KG1 (cell line): ENCODE results near the gene CPA5.
"Not testable (repeated sequence)": the region's sequence is repeated elsewhere in the genome, so short reads cannot be mapped to it uniquely, and the experiment has no call there.

Experiments
- DNase-seq: peaks from one replicate; lab custom pipeline; 2025; lab: John Stamatoyannopoulos, UW

The CPA5 gene

DNA sequence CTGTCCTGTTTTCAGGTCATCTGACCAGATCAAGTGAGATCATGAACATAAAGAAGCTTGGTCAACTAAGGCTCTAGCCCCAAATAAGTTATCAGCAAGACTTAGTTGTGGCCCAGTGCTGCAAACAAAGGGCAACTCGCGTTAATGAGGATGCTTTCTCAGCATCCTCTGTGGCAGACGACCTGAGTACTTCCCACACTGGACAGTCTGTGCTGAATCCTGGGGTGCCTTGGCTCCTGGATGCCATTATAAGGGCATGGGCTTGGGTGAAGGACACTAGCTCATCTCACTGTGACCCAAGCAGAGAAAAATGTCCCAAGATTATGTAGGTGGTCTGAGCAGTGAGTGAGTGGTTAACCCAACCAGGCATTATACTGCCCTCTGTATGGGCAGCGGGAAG lies 13.9 kb downstream of the CPA5 start:
- DNase-seq = no peak

- DNase-seq = no peak
Observed at GRCh38 chr7:130359276-130359857, 14.8 kb downstream of the CPA5 start.

DNA sequence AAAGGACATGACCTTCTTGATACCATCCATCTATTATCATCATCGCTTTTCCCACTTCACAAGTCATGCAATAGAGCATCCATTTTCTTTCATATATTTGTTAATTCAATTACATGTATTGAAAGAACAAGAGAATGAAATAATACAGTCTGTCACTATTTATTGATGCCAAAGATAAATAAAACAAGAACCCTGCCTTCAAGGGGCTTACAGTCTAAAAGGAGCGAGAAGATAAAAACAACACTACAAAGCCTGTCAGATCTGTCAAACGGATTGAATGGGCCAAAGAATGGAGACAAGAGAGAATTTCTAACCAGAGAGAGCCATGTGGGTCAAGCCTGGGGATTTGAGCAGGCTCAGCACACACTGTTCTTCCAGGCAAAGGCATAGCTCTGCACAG lies 15.9 kb downstream of the CPA5 start:
- no peak for DNase-seq

DNA sequence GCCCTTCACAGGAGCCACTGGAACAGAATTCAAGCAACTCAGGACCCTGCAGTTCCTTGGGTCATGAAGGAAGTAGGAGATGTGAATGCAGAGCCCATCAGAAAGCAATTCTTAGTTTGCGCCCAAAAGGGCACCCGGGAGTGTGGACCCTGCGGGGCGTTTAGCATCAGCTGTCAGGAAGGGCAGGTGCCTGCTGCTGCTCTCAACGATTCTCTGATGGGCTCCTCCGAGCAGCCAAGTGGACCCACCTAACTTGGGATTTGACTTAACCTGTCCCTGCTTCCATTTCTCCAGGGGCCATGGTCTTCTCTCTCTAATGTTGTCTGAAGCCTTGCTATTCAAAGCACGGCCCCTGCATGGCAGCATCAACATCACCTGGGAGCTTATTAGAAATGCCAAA lies 17.1 kb downstream of the CPA5 start:
- no peak for DNase-seq

DNA sequence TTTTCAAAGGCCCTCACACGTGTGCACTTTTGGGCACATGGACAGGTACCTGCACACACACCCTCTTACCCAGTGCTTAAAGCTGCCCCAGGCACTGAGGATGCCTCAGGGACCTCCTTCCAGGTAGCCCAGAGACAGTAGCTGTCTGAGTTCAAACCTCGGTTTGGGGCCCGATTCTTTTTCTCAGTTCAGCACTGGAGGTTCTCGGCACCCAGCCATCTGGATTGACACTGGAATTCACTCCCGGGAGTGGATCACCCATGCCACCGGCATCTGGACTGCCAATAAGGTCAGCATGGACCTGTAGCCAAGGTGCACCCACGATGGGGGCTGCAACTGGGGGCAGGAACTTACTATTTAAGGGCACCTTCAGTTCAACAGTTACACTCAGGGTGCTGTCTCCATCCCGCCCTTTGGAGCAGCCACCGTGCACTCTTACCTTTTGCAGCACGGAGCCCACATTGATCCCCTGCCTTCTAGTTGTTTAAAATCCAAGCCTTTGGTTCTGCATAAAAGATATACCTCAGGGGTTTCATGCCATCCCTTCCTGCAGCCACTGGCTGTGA lies 17.7 kb downstream of the CPA5 start:
- no peak for DNase-seq

DNA sequence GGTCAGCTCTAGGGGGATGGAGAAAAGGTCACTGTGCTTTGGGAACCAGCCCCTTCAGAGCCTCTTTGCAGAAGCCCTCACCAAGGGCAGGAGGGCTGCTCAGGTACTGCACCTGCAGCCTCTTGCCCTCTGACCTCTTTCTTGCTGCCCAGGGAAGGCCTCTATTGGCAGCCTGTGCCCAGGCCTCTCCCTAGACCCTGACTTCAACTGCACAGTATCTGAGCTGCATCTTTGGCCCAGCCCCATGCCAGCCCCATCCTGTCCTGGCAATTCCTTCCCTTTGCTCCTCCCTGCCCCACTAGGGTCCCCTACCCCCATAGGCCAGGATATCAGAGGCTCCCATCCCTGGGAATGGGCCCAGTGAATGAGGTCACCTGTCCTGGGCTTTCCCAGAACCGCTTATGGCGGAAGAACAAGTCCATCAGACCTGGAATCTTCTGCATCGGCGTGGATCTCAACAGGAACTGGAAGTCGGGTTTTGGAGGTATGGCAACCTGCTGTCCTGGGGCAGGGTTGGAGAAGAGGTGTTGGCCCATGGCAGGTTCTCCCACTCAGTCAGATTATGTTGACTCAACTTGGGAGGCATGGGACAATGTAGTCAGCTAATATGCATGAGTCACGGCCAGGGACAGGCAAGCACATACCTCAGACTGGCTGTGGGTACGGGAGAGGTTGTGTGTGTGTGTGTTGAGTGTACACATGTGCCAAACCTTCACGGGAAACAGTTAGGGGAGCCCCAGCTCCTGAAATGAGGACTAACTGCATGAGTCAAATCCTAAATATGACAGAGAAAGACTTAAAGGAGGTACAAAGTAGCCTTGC lies 18.6 kb downstream of the CPA5 start:
- DNase-seq = no peak

DNA sequence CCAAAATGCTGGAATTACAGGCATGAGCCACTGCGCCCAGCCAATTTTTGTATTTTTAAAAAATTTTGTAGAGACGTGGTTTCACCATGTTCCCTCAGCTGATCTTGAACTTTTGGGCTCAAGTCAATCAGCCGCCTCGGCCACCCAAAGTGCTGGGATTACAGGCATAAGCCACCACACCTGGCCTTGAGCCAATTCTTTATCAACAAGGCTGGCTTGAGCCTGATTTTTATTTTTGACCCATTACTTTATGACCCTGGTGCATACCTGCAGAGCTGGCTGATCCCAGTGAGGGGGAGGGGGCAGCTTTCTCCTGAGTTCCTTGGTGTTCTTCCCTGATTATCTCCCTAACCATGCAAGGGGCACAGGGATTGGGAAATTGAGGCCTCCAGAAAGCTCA lies 19.8 kb downstream of the CPA5 start:
- no peak for DNase-seq

DNA sequence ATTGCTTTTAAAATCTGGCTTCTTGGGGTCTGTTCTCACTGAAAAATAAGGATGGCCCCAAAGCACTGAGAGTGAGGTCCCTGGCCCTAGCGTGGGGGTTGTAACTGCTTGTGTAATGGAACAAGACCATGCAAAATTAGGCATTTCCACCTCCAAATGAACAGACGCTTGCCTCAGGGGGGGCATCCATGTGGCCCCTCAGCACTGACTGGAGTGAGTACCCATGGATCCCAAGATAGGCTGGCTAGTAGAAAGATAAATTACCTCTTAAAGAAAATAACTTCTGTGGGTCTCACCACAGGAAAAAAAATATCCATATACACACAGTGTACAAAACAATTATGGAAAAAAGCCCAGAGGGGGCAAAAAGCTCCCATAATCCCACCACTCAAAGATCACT lies 20.5 kb downstream of the CPA5 start:
- DNase-seq = no peak

DNA sequence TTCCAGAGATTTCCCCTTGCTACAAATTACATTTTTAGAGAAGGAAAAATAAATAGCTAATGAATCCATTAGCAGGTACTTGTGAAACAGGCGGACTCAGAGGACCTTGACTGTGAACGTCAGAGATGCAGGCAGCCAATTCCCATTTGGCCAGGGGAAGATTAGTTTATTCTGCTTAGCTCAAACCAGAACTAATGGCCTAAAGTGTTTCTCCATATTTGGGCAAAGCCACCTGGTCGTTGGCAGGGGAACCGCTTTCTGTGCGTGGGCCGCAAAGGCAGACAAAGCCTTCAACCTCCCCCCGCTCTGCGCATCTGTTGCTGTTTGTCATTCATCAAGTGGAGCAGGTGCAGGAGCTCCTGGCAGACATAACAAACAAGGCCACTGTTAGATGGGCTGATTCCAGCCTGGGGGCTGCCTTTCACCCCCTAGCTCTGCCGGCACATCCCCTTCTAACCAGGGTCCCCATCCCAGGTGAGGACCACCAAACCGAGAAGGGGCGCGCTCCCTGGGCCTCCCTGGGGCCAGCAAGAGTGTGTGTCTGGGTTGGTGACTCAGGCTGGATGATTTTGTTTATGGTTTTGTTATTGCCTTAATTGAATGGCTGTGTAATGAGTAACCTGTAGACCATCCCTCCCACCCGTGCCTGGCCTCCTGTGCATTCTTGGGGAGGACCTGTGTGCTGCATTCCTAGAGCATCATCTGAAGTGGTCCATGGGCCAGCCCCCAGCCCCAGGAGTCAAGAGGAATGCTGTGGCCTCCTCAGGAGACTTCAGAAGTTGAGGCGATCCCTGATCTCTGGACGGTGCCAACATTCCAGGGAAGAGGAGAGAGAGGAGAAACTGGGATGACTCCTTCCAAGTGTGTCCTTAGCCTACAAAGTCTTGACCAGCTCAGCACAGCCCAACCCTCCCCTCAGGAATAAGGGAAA lies 21.2 kb downstream of the CPA5 start:
- no peak for DNase-seq

- DNase-seq = no peak
Observed at GRCh38 chr7:130366564-130366963, 21.9 kb downstream of the CPA5 start.

DNA sequence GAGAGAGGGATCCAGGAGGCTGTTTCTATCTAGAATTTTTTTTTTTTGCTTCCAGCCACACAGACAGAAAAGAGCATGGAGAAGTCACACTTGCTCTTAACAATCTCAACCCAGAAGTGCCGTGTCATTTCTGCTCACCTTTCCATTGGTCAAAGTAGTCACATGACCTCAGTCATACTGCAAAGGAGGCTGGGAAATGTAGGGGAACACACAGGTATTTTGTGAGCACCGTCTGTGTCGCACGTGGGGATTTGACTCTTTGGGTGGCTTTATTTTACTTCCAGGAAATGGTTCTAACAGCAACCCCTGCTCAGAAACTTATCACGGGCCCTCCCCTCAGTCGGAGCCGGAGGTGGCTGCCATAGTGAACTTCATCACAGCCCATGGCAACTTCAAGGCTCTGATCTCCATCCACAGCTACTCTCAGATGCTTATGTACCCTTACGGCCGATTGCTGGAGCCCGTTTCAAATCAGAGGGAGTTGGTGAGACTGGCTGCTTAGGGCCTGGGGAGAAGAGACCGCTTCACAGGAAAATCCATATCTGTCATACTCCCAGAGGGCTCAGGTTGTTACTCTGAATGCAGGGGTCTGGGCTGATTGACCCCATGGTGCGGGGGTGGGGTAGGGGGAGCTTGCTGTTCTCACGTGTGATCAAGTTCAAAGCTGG lies 22.6 kb downstream of the CPA5 start:
- DNase-seq = no peak

- no peak for DNase-seq
Observed at GRCh38 chr7:130367836-130368746, 23.5 kb downstream of the CPA5 start.

- peak; percentile 15 for DNase-seq
Observed at GRCh38 chr7:130369110-130369711, 24.6 kb downstream of the CPA5 start.

DNA sequence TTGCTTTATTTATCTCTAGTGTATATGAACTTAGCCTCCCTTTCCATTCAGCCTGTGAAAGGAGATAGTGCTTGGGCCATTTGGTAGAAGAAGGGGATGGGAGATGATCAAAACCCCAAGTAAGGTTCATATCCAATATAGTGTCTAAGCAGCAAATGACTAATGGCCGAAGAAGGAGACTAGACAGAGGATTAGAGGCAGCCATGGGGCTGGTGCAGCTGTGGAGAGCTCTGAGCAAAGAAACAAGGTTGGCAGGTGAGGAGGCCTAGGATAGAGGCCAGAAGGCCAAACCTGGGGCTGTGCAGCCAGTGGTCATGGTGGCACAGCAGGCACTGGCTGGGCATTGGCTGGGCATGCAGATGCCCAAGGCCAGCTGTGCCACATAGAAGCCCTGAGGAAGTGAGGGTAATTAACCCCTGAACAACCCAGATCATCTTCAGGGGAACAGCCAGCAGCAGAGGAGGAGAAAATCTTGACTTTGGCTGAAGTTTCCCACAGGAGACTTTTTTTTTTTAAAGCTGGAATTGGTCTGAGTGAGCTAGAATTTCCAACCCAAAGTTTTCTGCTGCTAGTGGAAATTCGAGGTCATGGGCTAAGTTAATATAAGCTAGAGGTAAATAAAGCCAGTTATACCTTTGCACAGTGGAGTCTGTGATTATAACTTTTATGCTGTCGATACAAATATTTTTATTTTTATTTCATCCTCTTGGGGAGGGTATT lies 25.4 kb downstream of the CPA5 start:
- DNase-seq = no peak

GRCh38 chr7:130371046-130371445 lies 26.4 kb downstream of the CPA5 start:
- no peak for DNase-seq

- no peak for DNase-seq
Observed at GRCh38 chr7:130372402-130373165, 28.0 kb downstream of the CPA5 start.

DNA sequence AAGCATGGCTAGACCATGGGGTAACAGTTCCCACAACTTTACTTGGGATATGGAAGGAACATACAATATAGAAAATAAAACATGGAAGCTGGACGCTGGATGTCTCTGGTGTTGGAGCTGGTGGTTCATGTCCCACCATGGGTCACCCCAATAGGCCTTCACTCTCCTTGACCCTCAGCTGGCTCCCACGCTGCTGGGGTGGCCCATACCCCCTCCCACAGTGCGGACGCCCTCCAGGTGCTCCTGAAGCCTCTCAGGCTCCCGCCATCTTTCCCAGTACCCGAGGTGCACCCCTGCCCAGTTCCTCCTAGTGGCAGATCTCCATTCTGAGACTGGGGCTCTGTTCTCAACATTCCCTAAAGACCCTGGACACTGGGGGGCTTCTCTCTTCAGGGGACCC lies 29.9 kb downstream of the CPA5 start:
- no peak for DNase-seq

DNA sequence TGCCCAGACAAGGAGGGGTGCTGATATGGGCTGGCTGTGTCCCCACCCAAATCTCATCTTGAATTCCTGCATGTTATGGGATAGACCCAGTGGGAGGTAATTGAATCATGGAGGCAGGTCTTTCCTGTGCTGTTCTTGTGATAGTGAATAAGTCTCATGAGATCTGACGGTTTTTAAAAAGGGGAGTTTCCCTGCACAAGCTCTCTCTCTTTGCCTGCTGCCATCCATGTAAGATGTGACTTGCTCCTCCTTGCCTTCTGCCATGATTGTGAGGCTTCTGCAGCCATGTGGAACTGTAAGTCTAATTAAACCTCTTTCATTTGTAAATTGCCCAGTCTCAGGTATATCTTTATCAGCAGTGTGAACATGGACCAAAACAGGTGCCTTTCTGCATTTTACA lies 31.8 kb downstream of the CPA5 start:
- DNase-seq = not testable (repeated sequence)

GRCh38 chr7:130377178-130377577 lies 32.6 kb downstream of the CPA5 start:
- no peak for DNase-seq
